WTC11 (cell line): ENCODE measurements around the gene MSI2. TPM values are rescaled to one million over a fixed set of nuclear protein-coding genes. Genes with fewer than 3 reads are reported as not detected.

Experiments
- ATAC-seq: fragments of 200-7000 bp; cut with Tn5 transposase; 2 replicates; pipeline ENCODE4 v1.10.0; 2021; ENCODE audit warnings: mild to moderate bottlenecking, moderate library complexity
- CTCF ChIA-PET: fragments of 300-600 bp; sonication (Branson Sonifier 250); formaldehyde crosslinking; loops from one replicate; lab custom pipeline; 2021; ENCODE audit warnings: antibody characterized with exemption; lab: Charles Lee
- POLR2A ChIA-PET: fragments of 350-600 bp; sonication (Branson Sonifier 250); formaldehyde crosslinking; loops from one replicate; lab custom pipeline; 2021; ENCODE audit warnings: antibody characterized with exemption; lab: Charles Lee
- DNase-seq: peaks from one replicate; pipeline ENCODE4 v3.0.0; 2021; ENCODE audit warnings: low spot score
- H3K27ac Mint-ChIP-seq: 2 replicates; pipeline ENCODE4 v1.8.0; 2021; ENCODE audit warnings: mixed read lengths
- H3K27me3 Mint-ChIP-seq: 2 replicates; pipeline ENCODE4 v1.8.0; 2021; ENCODE audit warnings: low read depth, mild to moderate bottlenecking, moderate library complexity, mixed read lengths
- H3K36me3 Mint-ChIP-seq: 2 replicates; pipeline ENCODE4 v1.8.0; 2021; ENCODE audit warnings: mixed read lengths
- H3K4me1 Mint-ChIP-seq: 2 replicates; pipeline ENCODE4 v1.8.0; 2022; ENCODE audit warnings: mixed read lengths
- H3K4me3 Mint-ChIP-seq: 2 replicates; pipeline ENCODE4 v1.8.0; 2021; ENCODE audit warnings: mild to moderate bottlenecking, moderate library complexity, mixed read lengths
- H3K9me3 Mint-ChIP-seq: 2 replicates; pipeline ENCODE4 v1.8.0; 2021; ENCODE audit warnings: mixed read lengths
- AR ChIP-seq: fragments of 250-450 bp; sonication (Bioruptor Pico); IDR thresholded peaks from 2 replicates; pipeline ENCODE4 v1.9.0; 2021; ENCODE audit warnings: mild to moderate bottlenecking
- ATF3 ChIP-seq: sonication (generic); formaldehyde crosslinking; conservative IDR thresholded peaks from 2 replicates; pipeline ENCODE4 v1.8.1; 2022; ENCODE audit warnings: mild to moderate bottlenecking, missing genetic modification reagents
- CBFB ChIP-seq: sonication (generic); formaldehyde crosslinking; IDR thresholded peaks from 2 replicates; pipeline ENCODE4 v1.8.1; 2022; ENCODE audit warnings: mild to moderate bottlenecking, low read depth, missing genetic modification reagents
- CREM ChIP-seq: sonication (generic); formaldehyde crosslinking; IDR thresholded peaks from 2 replicates; pipeline ENCODE4 v1.8.1; 2022; ENCODE audit warnings: mild to moderate bottlenecking, missing genetic modification reagents, moderate library complexity
- ELF4 ChIP-seq: sonication (generic); formaldehyde crosslinking; IDR thresholded peaks from 2 replicates; pipeline ENCODE4 v1.8.1; 2022; ENCODE audit warnings: low read depth, mild to moderate bottlenecking, moderate library complexity, missing genetic modification reagents
- FOXK1 ChIP-seq: sonication (generic); formaldehyde crosslinking; IDR thresholded peaks from 2 replicates; pipeline ENCODE4 v1.8.0; 2022; ENCODE audit warnings: mild to moderate bottlenecking, moderate library complexity, missing genetic modification reagents
- FOXP1 ChIP-seq: sonication (generic); formaldehyde crosslinking; IDR thresholded peaks from 2 replicates; pipeline ENCODE4 v1.8.0; 2022; ENCODE audit warnings: missing genetic modification reagents, mild to moderate bottlenecking, moderate library complexity, borderline replicate concordance
- FOXP4 ChIP-seq: sonication (generic); formaldehyde crosslinking; IDR thresholded peaks from 2 replicates; pipeline ENCODE4 v1.8.0; 2022; ENCODE audit warnings: mild to moderate bottlenecking, missing genetic modification reagents
- GABPB1 ChIP-seq: sonication (generic); formaldehyde crosslinking; IDR thresholded peaks from 2 replicates; pipeline ENCODE4 v1.8.1; 2023; ENCODE audit warnings: mild to moderate bottlenecking, missing genetic modification reagents
- JUN ChIP-seq: sonication (generic); formaldehyde crosslinking; IDR thresholded peaks from 2 replicates; pipeline ENCODE4 v1.8.0; 2023; ENCODE audit warnings: mild to moderate bottlenecking, missing genetic modification reagents
- KAT7 ChIP-seq: sonication (generic); formaldehyde crosslinking; IDR thresholded peaks from 2 replicates; pipeline ENCODE4 v1.8.1; 2023; ENCODE audit warnings: missing genetic modification reagents, mild to moderate bottlenecking, borderline replicate concordance
- MXD4 ChIP-seq: fragments of 250-450 bp; sonication (Bioruptor Pico); IDR thresholded peaks from 2 replicates; pipeline ENCODE4 v1.8.0; 2021; ENCODE audit warnings: mild to moderate bottlenecking, moderate library complexity, borderline replicate concordance
- NFE2L1 ChIP-seq: sonication (generic); formaldehyde crosslinking; IDR thresholded peaks from 2 replicates; pipeline ENCODE4 v1.8.1; 2023; ENCODE audit warnings: missing genetic modification reagents
- NR1H2 ChIP-seq: sonication (generic); formaldehyde crosslinking; IDR thresholded peaks from 2 replicates; pipeline ENCODE4 v1.9.0; 2021; ENCODE audit warnings: mild to moderate bottlenecking, moderate library complexity, missing genetic modification reagents
- SOX15 ChIP-seq: fragments of 250-450 bp; sonication (Bioruptor Pico); IDR thresholded peaks from 2 replicates; pipeline ENCODE4 v1.9.0; 2021; ENCODE audit warnings: mild to moderate bottlenecking
- STAT6 ChIP-seq: sonication (generic); formaldehyde crosslinking; conservative IDR thresholded peaks from 2 replicates; pipeline ENCODE4 v1.8.1; 2023; ENCODE audit warnings: mild to moderate bottlenecking, low read depth, missing genetic modification reagents, moderate library complexity
- ZNF416 ChIP-seq: fragments of 250-450 bp; sonication (Bioruptor Pico); IDR thresholded peaks from 2 replicates; pipeline ENCODE4 v1.9.0; 2021; ENCODE audit warnings: mild to moderate bottlenecking, inconsistent platforms
- total RNA-seq: library from RNA; stranded (reverse); gene quantifications from 3 replicates; pipeline ENCODE4 v1.2.3, GENCODE V29; 2021
- TF ChIP-seq, protein P1 (sequence below): sonication (generic); formaldehyde crosslinking; IDR thresholded peaks from 2 replicates; pipeline ENCODE4 v1.8.0; 2023; ENCODE audit warnings: missing genetic modification reagents, mild to moderate bottlenecking, borderline replicate concordance
- TF ChIP-seq, protein P2 (sequence below): fragments of 250-450 bp; sonication (Bioruptor Pico); IDR thresholded peaks from 2 replicates; pipeline ENCODE4 v1.8.0; 2021; ENCODE audit warnings: mild to moderate bottlenecking

Gene MSI2
- total RNA-seq, 1 experiment from 2014 or later: 82.1 TPM

DNA sequence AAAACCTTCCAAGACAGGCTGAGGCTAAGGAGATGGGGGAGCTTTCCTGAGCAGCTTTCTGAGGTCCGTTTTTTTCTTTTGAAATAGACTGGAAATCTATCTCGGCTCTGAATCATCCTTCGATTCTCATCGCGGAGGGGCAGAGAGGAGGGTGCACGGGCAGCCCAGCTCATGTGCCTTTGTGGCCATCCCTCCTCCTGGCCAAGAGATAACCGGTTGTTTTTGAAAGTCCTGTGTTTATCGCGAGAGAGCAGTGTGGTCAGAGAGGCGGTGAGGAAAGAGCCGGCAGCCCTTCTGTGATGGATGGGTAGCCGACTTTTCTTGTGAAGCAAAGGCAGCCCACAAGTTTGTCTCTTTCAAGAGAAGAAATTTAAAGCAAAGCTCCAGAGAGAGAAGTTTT lies 297.2 kb downstream of the MSI2 start:
- H3K9me3 Mint-ChIP-seq: no peaks in the 10 kb centered on the region

More for the DNA sequence above, 297.2 kb downstream of the MSI2 start:
- Mint-ChIP-seq H3K27ac (peak overlapping the region; percentile 76; the same call in 1 of the 2 replicates), H3K27me3 (no peaks in the 10 kb centered on the region), H3K36me3 (no peaks in the 10 kb centered on the region), H3K4me3 (no peak overlapping the region), H3K4me1 (peaks cover 86% of the 10 kb centered on the region)
- ATAC-seq (no peak), DNase-seq (no peak)
- TF ChIP-seq JUN (no peak), FOXP1 (no peak), KAT7 (CRISPR knock-in tag) (no peak), SOX15 (CRISPR knock-in tag) (no peak), CREM (CRISPR knock-in tag) (no peak), CBFB (no peak), FOXK1 (CRISPR knock-in tag) (no peak), STAT6 (no peak), AR (CRISPR knock-in tag) (no peak), GABPB1 (CRISPR knock-in tag) (no peak), FOXP4 (CRISPR knock-in tag) (no peak), ELF4 (CRISPR knock-in tag) (no peak), NFE2L1 (CRISPR knock-in tag) (no peak), NR1H2 (CRISPR knock-in tag) (no peak), ATF3 (CRISPR knock-in tag) (no peak), MXD4 (CRISPR knock-in tag) (no peak), ZNF416 (CRISPR knock-in tag) (no peak)
- TF ChIP-seq, protein P1, sequence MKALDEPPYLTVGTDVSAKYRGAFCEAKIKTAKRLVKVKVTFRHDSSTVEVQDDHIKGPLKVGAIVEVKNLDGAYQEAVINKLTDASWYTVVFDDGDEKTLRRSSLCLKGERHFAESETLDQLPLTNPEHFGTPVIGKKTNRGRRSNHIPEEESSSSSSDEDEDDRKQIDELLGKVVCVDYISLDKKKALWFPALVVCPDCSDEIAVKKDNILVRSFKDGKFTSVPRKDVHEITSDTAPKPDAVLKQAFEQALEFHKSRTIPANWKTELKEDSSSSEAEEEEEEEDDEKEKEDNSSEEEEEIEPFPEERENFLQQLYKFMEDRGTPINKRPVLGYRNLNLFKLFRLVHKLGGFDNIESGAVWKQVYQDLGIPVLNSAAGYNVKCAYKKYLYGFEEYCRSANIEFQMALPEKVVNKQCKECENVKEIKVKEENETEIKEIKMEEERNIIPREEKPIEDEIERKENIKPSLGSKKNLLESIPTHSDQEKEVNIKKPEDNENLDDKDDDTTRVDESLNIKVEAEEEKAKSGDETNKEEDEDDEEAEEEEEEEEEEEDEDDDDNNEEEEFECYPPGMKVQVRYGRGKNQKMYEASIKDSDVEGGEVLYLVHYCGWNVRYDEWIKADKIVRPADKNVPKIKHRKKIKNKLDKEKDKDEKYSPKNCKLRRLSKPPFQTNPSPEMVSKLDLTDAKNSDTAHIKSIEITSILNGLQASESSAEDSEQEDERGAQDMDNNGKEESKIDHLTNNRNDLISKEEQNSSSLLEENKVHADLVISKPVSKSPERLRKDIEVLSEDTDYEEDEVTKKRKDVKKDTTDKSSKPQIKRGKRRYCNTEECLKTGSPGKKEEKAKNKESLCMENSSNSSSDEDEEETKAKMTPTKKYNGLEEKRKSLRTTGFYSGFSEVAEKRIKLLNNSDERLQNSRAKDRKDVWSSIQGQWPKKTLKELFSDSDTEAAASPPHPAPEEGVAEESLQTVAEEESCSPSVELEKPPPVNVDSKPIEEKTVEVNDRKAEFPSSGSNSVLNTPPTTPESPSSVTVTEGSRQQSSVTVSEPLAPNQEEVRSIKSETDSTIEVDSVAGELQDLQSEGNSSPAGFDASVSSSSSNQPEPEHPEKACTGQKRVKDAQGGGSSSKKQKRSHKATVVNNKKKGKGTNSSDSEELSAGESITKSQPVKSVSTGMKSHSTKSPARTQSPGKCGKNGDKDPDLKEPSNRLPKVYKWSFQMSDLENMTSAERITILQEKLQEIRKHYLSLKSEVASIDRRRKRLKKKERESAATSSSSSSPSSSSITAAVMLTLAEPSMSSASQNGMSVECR (CRISPR knock-in tag): no peak
- TF ChIP-seq, protein P2, sequence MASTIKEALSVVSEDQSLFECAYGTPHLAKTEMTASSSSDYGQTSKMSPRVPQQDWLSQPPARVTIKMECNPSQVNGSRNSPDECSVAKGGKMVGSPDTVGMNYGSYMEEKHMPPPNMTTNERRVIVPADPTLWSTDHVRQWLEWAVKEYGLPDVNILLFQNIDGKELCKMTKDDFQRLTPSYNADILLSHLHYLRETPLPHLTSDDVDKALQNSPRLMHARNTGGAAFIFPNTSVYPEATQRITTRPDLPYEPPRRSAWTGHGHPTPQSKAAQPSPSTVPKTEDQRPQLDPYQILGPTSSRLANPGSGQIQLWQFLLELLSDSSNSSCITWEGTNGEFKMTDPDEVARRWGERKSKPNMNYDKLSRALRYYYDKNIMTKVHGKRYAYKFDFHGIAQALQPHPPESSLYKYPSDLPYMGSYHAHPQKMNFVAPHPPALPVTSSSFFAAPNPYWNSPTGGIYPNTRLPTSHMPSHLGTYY (CRISPR knock-in tag): no peak
- ChIA-PET POLR2A (no interaction called here), CTCF (interaction anchor here (0.6 to 3.2 kb wide), 13 partner anchors 11 to 554 kb away, joined by 3 to 14 read pairs (median 6); no protein-coding TSS in a partner anchor)
